B cell (primary cell): ENCODE measurements around the gene CYBB. TPM values are rescaled to one million over a fixed set of nuclear protein-coding genes. Genes with fewer than 3 reads are reported as not detected.
A peak's percentile ranks its signal among the peaks of the same experiment; 100 is the strongest.

Source experiments
- ATAC-seq: fragments of 200-7000 bp; cut with Tn5 transposase; one replicate; pipeline ENCODE4 v1.10.0; 2021; ENCODE audit warnings: low read depth, mild to moderate bottlenecking, moderate number of reproducible peaks, moderate library complexity
- CTCF ChIA-PET: fragments of 350-600 bp; sonication (Branson Sonifier 250); formaldehyde crosslinking; loops from one replicate; lab custom pipeline; 2021; ENCODE audit warnings: antibody characterized with exemption, inconsistent platforms; lab: Charles Lee
- POLR2A ChIA-PET: fragments of 350-600 bp; sonication (Branson Sonifier 250); formaldehyde crosslinking; loops from one replicate; lab custom pipeline; 2021; ENCODE audit warnings: antibody characterized with exemption; lab: Charles Lee
- DNase-seq: peaks from one replicate; pipeline ENCODE4 v3.0.0; 2013
- H2AFZ ChIP-seq: 2 replicates; pipeline ENCODE4 v1.6.1; 2012; ENCODE audit warnings: mild to moderate bottlenecking, low read depth, low read length; ENCODE audit not compliant: insufficient read depth, poor library complexity, severe bottlenecking
- H3K27ac ChIP-seq, 2 donors: 1 replicate in 1 of 2; 2 replicates in 1 of 2; pipeline ENCODE4 v1.5.1; 2012 to 2013; ENCODE audit warnings: low read length in 2 of 2, mild to moderate bottlenecking in 2 of 2, moderate library complexity in 1 of 2
- H3K27me3 ChIP-seq, 4 experiments: fragments of 200-600 bp in 1 of 4; sonication (generic) in 1 of 4; replicated peaks in 1 of 4; 1 replicate in 2 of 4; 2 replicates in 2 of 4; pipeline versions ENCODE4 v1.6.1 to v1.7.0; 2013 to 2016; ENCODE audit warnings: low read length in 3 of 4, mild to moderate bottlenecking in 2 of 4, mixed read lengths in 1 of 4, moderate library complexity in 1 of 4; ENCODE audit not compliant: insufficient read depth in 4 of 4, control insufficient read depth in 3 of 4; ENCODE audit errors: control extremely low read depth in 1 of 4
- H3K36me3 ChIP-seq, 2 experiments: replicated peaks in 1 of 2; 1 replicate in 1 of 2; 2 replicates in 1 of 2; pipeline versions ENCODE4 v1.6.1 to v1.7.1; 2013; ENCODE audit warnings: low read length in 1 of 2; ENCODE audit not compliant: insufficient read depth in 2 of 2, control insufficient read depth in 1 of 2; ENCODE audit errors: control extremely low read depth in 1 of 2, extremely low read depth in 1 of 2
- H3K4me1 ChIP-seq, 2 donors: fragments of 200-600 bp in 1 of 2; sonication (generic) in 1 of 2; 1 replicate in 1 of 2; 2 replicates in 1 of 2; pipeline versions ENCODE4 v1.5.1 to v1.6.1; 2013 to 2017; ENCODE audit warnings: low read length in 2 of 2; ENCODE audit not compliant: control insufficient read depth in 2 of 2, insufficient read depth in 2 of 2
- H3K4me2 ChIP-seq: replicated peaks from 2 replicates; pipeline ENCODE3; 2012; ENCODE audit warnings: mild to moderate bottlenecking, low read depth, low read length; ENCODE audit not compliant: poor library complexity, severe bottlenecking
- H3K4me3 ChIP-seq, 5 experiments: fragments of 200-600 bp in 1 of 5; sonication (generic) in 1 of 5; 1 replicate in 3 of 5; 2 replicates in 2 of 5; pipeline versions ENCODE4 v1.5.1 to v1.7.0; 2011 to 2016; ENCODE audit warnings: low read length in 4 of 5, mild to moderate bottlenecking in 4 of 5, low read depth in 2 of 5, control low read depth in 1 of 5, moderate library complexity in 1 of 5; ENCODE audit not compliant: insufficient read depth in 1 of 5; ENCODE audit errors: control extremely low read depth in 1 of 5, extremely low read depth in 1 of 5
- H3K79me2 ChIP-seq: fragments of 200-600 bp; sonication (generic); one replicate; pipeline ENCODE4 v1.6.0; 2016; ENCODE audit warnings: low read length; ENCODE audit not compliant: control insufficient read depth, insufficient read depth
- H3K9ac ChIP-seq: fragments of 200-600 bp; sonication (generic); 2 replicates; pipeline ENCODE4 v1.6.1; 2017; ENCODE audit warnings: mild to moderate bottlenecking, low read length, moderate library complexity
- H3K9me3 ChIP-seq, 3 donors: one replicate each; pipeline versions ENCODE4 v1.6.1 to v1.7.1; 2013; ENCODE audit warnings: low read length in 2 of 3; ENCODE audit not compliant: control insufficient read depth in 2 of 3, insufficient read depth in 1 of 3; ENCODE audit errors: control extremely low read depth in 1 of 3
- H4K20me1 ChIP-seq: 2 replicates; pipeline ENCODE4 v1.6.0; 2012; ENCODE audit warnings: mild to moderate bottlenecking, low read length; ENCODE audit not compliant: insufficient read depth, control insufficient read depth, poor library complexity, severe bottlenecking
- H3K27ac Mint-ChIP-seq: one replicate; pipeline ENCODE4 v1.8.0; 2021; ENCODE audit warnings: mixed read lengths
- H3K27me3 Mint-ChIP-seq: one replicate; pipeline ENCODE4 v1.8.0; 2021; ENCODE audit warnings: mixed read lengths
- H3K4me1 Mint-ChIP-seq: one replicate; pipeline ENCODE4 v1.8.0; 2021; ENCODE audit warnings: mixed read lengths
- H3K4me3 Mint-ChIP-seq: one replicate; pipeline ENCODE4 v1.8.0; 2021; ENCODE audit warnings: mixed read lengths
- H3K9me3 Mint-ChIP-seq: one replicate; pipeline ENCODE4 v1.8.0; 2022; ENCODE audit warnings: mixed read lengths; ENCODE audit not compliant: insufficient read depth
- EZH2 ChIP-seq: IDR thresholded peaks from 2 replicates; pipeline ENCODE4 v1.6.1; 2012; ENCODE audit warnings: borderline replicate concordance, low read depth, mild to moderate bottlenecking, moderate library complexity, low read length; ENCODE audit not compliant: insufficient read depth, poor library complexity, severe bottlenecking
- WGBS: methylation state at CpG from one replicate; pipeline ENCODE4 v1.1.5; 2013; ENCODE audit warnings: missing lambda C conversion rate; ENCODE audit not compliant: insufficient coverage; 5-methylcytosine and 5-hydroxymethylcytosine counted together
- intact Hi-C: fragments of 100-400 bp; cut with micrococcal nuclease; formaldehyde crosslinking; loops from one replicate; pipeline ENCODE4 v1.10.0; 2022
- polyA plus RNA-seq: library from polyadenylated mRNA; depleted of rRNA; stranded (reverse); fragments of >200 nt; gene quantifications from 2 replicates; pipeline ENCODE4 v1.2.3, GENCODE V29; 2012
- total RNA-seq, 2 donors: library from RNA; stranded (reverse); fragments of 120-200 nt in 1 of 2; gene quantifications; 1 replicate in 1 of 2; 2 replicates in 1 of 2; pipeline versions ENCODE4 v1.2.3 to v1.2.4, GENCODE V29; 2013 to 2022
- TF ChIP-seq, protein P1 (sequence below): fragments of 200-600 bp; IDR thresholded peaks from one replicate; pipeline ENCODE4 v1.8.0; 2022; ENCODE audit warnings: antibody characterized with exemption, mild to moderate bottlenecking

Gene CYBB
- total and polyA plus RNA-seq, 2 donors (not counting 1 experiment from before 2014, with no cell fraction given): 72.1 to 132 TPM

DNA sequence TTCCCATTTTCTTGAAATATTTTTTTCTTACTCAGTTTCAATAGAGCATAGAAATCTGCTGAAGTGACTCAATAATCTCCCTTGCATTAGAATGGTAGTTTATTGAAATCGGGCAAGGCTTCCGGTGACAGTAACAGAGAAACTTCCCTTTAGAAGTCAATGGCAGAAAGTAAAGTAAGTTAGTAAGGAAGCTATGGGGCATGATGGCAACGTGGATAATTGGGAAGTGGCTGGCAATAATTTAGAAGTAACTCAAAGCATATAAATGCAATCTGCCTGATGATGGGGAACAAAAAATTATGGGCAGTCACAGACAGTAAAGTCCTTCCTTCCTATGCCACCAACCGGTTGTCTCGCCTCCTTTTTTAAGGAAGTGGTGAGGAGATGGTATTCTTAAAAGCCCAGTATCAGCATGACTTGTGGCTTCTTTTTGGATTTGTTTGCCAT lies 7.6 kb downstream of the CYBB start:
- Histone ChIP-seq H2AFZ (no peak overlapping the region), H3K27me3 (peaks cover 0 to 3% (median 0%) of the 10 kb centered on the region in 4 experiments), H3K79me2 (peaks cover 54% of the 10 kb centered on the region), H3K9ac (peak overlapping the region; percentile 43), H3K4me1 (peaks cover 71 to 82% of the 10 kb centered on the region in 2 donors), H3K4me3 (peak overlapping the region; percentile 15 to 50 (median 30)), H4K20me1 (peaks cover 9% of the 10 kb centered on the region), H3K36me3 (peaks cover 3 to 78% of the 10 kb centered on the region in 2 experiments), H3K27ac (peak overlapping the region; percentile 84 to 87), H3K4me2 (peak overlapping the region; percentile 69), H3K9me3 (no peaks in the 10 kb centered on the region)
- ATAC-seq: peak; percentile 63
- no CpG with 5 or more reads among the region's 5 CpGs for WGBS
- DNase-seq: peak; percentile 73
- CTCF ChIA-PET: interaction anchor here (1.0 to 4.8 kb wide), 9 partner anchors 10 to 42 kb away, joined by 3 to 41 read pairs (median 6); no protein-coding TSS in a partner anchor
- H3K9me3 Mint-ChIP-seq: no peaks in the 10 kb centered on the region
- TF ChIP-seq EZH2: no peak
- TF ChIP-seq, protein P1, sequence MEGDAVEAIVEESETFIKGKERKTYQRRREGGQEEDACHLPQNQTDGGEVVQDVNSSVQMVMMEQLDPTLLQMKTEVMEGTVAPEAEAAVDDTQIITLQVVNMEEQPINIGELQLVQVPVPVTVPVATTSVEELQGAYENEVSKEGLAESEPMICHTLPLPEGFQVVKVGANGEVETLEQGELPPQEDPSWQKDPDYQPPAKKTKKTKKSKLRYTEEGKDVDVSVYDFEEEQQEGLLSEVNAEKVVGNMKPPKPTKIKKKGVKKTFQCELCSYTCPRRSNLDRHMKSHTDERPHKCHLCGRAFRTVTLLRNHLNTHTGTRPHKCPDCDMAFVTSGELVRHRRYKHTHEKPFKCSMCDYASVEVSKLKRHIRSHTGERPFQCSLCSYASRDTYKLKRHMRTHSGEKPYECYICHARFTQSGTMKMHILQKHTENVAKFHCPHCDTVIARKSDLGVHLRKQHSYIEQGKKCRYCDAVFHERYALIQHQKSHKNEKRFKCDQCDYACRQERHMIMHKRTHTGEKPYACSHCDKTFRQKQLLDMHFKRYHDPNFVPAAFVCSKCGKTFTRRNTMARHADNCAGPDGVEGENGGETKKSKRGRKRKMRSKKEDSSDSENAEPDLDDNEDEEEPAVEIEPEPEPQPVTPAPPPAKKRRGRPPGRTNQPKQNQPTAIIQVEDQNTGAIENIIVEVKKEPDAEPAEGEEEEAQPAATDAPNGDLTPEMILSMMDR: no peak
- H3K27me3 Mint-ChIP-seq: no peaks in the 10 kb centered on the region
- H3K4me1 Mint-ChIP-seq: peaks cover 71% of the 10 kb centered on the region
- intact Hi-C loops: loop anchor here (1.0 kb wide), 4 partner anchors 9 to 42 kb away; no protein-coding TSS in a partner anchor
- H3K4me3 Mint-ChIP-seq: peak overlapping the region; percentile 75
- peak overlapping the region; percentile 94 for H3K27ac Mint-ChIP-seq
- POLR2A ChIA-PET: interaction anchor here (0.8 to 1.8 kb wide), 5 partner anchors 8 to 36 kb away, joined by 3 to 10 read pairs (median 6); no protein-coding TSS in a partner anchor

DNA sequence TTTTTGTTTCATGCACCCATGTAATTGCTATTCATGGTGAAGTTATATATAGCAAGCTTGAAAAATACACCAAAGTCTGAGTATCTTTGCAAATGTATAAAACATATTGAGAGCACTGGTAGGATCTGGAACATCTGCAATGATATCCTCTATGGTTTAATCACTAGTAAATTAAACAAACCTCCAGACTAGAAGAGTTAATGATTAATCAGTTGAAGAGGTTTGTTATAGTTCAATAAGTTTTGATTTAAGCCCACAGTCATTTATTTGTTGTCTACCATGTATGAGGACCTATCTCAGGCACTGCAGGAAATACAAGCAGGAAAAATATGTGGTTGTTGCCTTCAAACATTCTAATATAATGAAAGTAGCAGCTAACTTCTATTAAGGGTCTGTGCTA lies 16.5 kb downstream of the CYBB start:
- intact Hi-C loops: loop anchor here (1.0 to 2.0 kb wide), 2 partner anchors 9 to 16 kb away; no protein-coding TSS in a partner anchor
- Histone ChIP-seq H3K4me3 (peak overlapping the region in 1 of 5 experiments; percentile 21), H3K36me3 (peaks cover 12 to 88% of the 10 kb centered on the region in 2 experiments), H3K9ac (peak overlapping the region; percentile 6), H3K79me2 (peaks cover 28% of the 10 kb centered on the region), H3K9me3 (no peaks in the 10 kb centered on the region), H4K20me1 (peaks cover 39% of the 10 kb centered on the region), H3K4me1 (peaks cover 48 to 62% of the 10 kb centered on the region in 2 donors), H3K27ac (peak overlapping the region in 1 of 2 donors; percentile 58), H2AFZ (no peak overlapping the region), H3K4me2 (peak overlapping the region; percentile 53), H3K27me3 (no peaks in the 10 kb centered on the region)
- peaks cover 68% of the 10 kb centered on the region for H3K4me1 Mint-ChIP-seq
- no peaks in the 10 kb centered on the region for H3K27me3 Mint-ChIP-seq
- H3K27ac Mint-ChIP-seq: peak overlapping the region; percentile 76
- DNase-seq (no peak), ATAC-seq (no peak)
- no peaks in the 10 kb centered on the region for H3K9me3 Mint-ChIP-seq
- no peak for TF ChIP-seq EZH2
- TF ChIP-seq, protein P1: no peak
- ChIA-PET POLR2A (interaction anchor here (0.9 kb wide), 1 partner anchor 15 kb away, joined by 3 read pairs; no protein-coding TSS in a partner anchor), CTCF (interaction anchor here (0.5 to 2.0 kb wide), 7 partner anchors 9 to 51 kb away, joined by 3 to 19 read pairs (median 5); partner anchors contain the start of gene CYBB)
- H3K4me3 Mint-ChIP-seq: peak overlapping the region; percentile 42
